Right lobe of liver (tissue), 4 donors: Measurements from ENCODE around the gene EIF4G3.

Experiments
- POLR2A ChIP-seq: fragments of 450-650 bp; IDR thresholded peaks from one replicate; pipeline ENCODE4 v1.6.1; 2017; ENCODE audit warnings: antibody characterized with exemption, mild to moderate bottlenecking
- TF ChIP-seq, protein P1 (sequence below), 4 donors: fragments of 200-600 bp in 3 of 4; fragments of 450-650 bp in 1 of 4; IDR thresholded peaks; one replicate each; pipeline versions ENCODE4 v1.5.1 to v1.8.0; 2016 to 2022; ENCODE audit warnings: antibody characterized with exemption in 4 of 4, mild to moderate bottlenecking in 2 of 4
- donor health status: DM: no; HTN: no; CAD: no.
- donor health status: DM: no; HTN: no; CAD: no.
- donor health status: DM: no; HTN: yes; CAD: no.

- TF ChIP-seq POLR2A = no peak
- TF ChIP-seq, protein P1, sequence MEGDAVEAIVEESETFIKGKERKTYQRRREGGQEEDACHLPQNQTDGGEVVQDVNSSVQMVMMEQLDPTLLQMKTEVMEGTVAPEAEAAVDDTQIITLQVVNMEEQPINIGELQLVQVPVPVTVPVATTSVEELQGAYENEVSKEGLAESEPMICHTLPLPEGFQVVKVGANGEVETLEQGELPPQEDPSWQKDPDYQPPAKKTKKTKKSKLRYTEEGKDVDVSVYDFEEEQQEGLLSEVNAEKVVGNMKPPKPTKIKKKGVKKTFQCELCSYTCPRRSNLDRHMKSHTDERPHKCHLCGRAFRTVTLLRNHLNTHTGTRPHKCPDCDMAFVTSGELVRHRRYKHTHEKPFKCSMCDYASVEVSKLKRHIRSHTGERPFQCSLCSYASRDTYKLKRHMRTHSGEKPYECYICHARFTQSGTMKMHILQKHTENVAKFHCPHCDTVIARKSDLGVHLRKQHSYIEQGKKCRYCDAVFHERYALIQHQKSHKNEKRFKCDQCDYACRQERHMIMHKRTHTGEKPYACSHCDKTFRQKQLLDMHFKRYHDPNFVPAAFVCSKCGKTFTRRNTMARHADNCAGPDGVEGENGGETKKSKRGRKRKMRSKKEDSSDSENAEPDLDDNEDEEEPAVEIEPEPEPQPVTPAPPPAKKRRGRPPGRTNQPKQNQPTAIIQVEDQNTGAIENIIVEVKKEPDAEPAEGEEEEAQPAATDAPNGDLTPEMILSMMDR (IDR thresholded peaks at IDR 0.05) = no peak
Measured at GRCh38 chr1:21052034-21052433, 124.7 kb downstream of the EIF4G3 start.
